ENCODE measurements around the gene CXXC5.
"Not testable (repeated sequence)": the region's sequence is repeated elsewhere in the genome, so short reads cannot be mapped to it uniquely, and the experiment has no call there.

The CXXC5 gene

GRCh38 chr5:139648205-139649081 lies at the start of gene CXXC5:
CXXC5 (plus strand) TSS chr5:139648349; CDS start chr5:139680524, 32,175 bp downstream.
- peak; percentile 50 to 57 for DNase-seq

- not testable (repeated sequence) for DNase-seq
Observed at GRCh38 chr5:139598601-139598965, 49.6 kb upstream of the CXXC5 start.

GRCh38 chr5:139600336-139600949 lies 47.7 kb upstream of the CXXC5 start:
- DNase-seq = no peak

DNA sequence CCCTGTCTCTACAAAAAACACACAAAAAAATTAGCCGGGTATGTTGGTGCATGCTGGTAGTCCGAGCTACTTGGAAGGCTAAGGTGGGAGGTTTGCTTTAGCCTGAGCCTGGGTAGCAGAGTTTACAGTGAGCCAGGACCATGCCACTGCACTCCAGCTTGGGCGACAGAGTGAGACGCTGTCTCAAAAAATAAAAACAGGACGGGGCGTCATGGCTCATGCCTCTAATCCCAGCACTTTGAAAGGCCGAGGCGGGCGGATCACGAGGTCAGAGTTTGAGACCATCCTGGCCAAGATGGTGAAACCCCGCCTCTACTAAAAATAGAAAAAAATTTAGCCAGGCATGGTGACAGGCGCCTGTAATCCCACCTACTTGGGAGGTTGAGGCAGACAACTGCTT lies 46.7 kb upstream of the CXXC5 start:
- no peak for DNase-seq

- DNase-seq = not testable (repeated sequence)
Observed at GRCh38 chr5:139601948-139602347, 46.2 kb upstream of the CXXC5 start.

- DNase-seq = no peak
Observed at GRCh38 chr5:139605887-139606286, 42.3 kb upstream of the CXXC5 start.

DNA sequence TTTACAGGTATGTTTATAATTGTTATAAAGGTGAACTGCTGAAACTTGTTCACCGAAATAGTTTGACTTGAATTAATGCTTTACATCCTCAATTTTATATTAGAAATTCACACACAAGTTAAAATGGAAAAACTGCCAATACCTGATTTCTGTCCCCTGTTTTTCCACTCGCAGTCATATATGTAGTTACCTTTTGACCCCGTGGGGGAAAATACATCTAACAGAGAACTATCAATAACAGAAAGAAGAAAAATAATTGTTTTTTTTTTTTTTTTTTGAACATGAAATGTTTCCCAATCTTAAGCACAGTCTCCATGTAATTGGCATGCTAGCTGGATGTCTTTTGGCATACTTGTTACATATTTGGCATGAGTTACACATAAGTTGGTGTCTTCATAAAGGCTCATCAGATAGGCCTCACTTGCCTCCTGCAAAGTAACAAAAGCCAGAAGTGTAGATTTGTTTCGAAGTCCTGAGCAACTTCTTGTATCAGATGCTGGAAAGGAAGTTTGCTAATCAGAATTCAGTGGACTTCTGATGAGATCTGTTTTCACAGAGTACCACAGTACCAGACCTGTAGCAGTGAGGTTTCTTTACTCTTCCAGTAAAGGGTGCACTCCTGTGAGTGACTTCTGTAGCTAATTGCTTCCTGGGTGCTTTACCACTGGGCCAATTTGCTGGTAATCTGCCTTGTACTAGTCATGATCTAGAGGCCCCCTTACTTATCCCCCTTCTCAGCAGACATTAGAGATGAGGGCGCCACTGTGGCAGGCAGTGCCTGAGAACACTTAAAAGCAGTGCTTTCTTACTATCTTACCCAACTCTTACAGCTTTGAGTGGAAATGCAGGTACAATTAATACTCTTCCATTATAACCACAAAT lies 36.2 kb upstream of the CXXC5 start:
- no peak for DNase-seq

DNA sequence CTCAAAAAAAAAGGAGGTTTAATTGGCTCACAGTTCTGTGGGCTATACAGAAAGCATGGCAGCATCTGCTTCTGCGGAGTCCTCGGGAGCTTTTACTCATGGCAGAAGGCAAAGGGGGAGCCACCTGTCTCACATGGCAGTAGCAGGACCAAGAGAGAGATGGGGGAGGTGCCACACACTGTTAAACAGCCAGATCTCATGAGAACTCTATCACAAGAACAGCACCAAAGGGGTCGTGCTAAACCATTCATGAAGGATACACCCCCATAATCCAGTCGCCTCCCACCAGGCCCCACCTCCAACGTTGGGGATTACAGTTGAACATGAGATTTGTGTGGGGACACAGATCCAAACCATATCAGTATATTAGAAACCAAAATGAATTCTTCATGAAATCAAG lies 28.3 kb upstream of the CXXC5 start:
- no peak for DNase-seq

- not testable (repeated sequence) for DNase-seq
Observed at GRCh38 chr5:139625398-139625797, 22.8 kb upstream of the CXXC5 start.

DNA sequence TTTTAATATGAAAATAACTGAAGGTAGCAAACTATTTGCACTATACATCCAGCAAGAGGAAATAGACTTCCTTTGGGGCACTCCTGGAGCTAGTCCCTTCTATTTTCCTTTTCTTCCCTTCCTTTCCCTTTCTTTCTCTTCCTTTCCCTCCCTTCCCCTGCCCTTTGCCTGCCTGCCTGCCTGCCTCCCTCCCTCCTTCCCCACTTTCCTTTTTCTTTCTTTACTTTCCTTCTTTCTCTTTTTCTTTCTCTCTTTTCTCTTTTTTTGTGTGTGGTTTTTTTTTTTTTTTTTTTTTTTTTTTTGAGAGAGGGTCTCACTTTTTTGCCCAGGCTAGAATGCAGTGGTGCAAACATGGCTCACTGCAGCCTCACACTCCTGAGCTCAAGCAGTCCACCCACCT lies 17.3 kb upstream of the CXXC5 start:
- no peak for DNase-seq

DNA sequence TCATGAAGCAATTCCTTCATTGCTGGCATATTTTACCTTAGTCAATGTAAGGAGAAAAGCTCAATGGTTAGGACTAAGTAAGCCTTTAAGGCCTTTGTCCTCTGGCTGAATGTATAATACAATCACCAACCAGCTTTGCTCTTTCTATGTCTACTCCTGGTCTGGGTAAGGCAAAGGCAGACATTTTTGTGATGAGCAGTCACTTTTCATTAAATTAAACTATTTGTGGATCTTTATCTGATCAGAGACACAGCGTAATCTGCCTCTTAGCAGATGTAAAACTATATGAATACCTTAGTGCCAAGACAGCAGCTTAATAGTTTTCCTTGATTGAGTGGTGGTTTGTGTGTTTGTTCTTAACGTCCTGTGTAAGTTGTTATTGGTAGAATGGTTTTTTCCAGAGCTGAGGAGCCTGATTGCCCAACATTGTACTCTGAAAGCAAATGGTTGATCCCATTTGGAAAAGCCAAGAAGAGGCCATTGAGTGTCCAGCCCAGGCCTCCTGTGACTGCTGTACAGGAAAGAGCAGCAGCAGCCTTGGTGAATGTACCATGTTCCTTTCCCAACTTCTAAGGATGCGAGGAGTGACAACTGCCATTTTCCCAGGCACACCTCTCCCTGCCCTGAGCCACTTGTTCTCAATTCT lies 16.5 kb upstream of the CXXC5 start:
- no peak for DNase-seq

- peak; percentile 80 to 82 for DNase-seq
Observed at GRCh38 chr5:139633295-139634027, 14.7 kb upstream of the CXXC5 start.

DNA sequence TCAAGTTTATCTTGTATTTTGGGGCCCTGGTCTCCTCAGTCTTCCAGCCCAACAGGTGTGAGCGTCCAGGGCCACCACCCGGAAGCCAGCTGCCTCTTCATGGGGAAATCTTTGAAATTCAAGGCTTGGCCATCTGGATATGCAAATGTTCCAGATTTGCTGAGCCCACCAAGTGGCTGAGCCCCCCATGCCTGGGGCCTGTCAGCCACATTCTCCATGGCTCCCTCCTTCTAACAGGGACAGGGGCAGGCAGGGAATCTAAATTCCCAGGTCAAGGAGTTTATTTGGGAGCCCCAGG lies 14.2 kb upstream of the CXXC5 start:
- no peak for DNase-seq

DNA sequence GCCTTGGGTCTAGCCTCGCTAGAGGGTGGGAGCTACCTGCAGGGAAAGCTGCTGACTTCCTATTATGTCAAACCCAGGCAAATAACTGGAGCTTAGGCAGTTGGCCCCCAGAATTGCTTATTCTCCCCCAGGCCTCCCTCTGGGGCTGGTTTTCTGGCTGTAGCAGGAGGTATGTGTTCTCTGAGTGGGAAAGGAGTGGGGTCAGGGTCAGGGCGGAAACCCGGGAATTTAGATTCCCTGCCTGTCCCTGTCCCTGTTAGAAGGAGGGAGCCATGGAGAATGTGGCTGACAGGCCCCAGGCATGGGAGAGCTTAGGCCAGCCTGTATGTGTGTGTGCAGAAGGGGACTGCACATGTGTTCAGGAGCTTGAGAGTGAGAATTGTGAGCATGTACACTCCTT lies 13.6 kb upstream of the CXXC5 start:
- DNase-seq = no peak

- no peak for DNase-seq
Observed at GRCh38 chr5:139635191-139635590, 13.0 kb upstream of the CXXC5 start.

- DNase-seq = peak; percentile 46 to 50
Observed at GRCh38 chr5:139635606-139636206, 12.4 kb upstream of the CXXC5 start.

DNA sequence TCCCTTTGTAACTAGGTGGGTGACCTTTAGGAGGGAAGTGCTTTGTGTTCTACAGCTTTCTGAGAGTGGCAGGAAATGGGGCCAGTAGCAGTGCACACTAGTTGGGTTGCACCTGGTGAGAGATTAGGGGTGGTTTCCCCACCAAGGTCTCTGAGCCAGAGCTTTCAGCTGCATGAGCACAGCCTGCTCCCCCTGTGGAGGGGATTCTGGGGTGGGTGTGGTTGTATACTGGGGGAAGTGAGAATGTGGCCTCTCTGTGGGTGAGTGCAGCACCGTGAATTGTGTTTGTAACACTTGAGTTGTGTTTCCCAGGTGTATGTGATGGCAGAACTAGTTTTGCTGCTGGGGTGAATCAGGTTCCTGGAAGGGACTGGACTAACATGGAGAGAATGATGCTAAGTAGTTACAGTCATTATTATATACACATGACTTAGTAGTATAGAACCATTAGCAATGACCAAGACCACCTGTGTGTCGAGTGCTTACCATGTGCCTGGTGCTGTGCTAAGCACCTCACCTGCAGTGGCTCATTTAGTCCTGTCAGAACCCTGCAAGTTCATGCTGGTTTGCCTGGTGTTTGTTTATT lies 11.8 kb upstream of the CXXC5 start:
- no peak for DNase-seq

GRCh38 chr5:139636975-139637408 lies 11.2 kb upstream of the CXXC5 start:
- peak; percentile 24 to 34 for DNase-seq

GRCh38 chr5:139637438-139638089 lies 10.6 kb upstream of the CXXC5 start:
- DNase-seq = peak; percentile 36 to 50

DNA sequence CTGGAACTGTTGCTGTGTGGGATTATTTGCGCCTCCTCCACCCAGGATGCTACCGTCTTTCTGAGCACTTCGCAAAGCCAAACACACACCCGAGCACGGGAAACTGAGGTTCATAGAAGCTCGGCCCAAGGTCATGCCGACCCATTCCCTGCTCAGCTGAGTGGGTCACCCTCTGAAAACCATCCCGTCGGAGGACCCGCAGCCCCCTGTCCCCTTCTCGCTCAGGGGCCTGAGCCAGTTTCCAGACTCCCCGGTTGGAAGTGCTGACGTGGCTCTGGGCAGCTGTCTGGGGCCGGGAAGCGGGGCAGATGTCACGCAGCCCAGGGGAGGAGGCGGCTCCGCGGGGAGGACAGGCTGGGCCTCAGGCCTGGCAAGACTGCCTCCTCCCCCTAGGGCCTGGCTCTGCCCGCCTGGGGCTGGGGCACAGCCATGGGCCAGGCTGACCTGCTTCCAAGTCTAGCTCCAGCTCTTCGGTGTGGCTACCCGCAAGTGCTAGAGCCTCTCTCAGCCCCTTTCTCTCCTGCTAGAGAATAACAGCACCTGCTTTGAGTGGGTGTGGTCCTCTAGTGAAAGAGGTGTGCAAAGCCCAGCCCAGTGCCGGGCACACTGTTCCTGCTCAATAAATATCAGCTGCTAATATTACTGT lies 9.9 kb upstream of the CXXC5 start:
- no peak for DNase-seq
